Lower leg skin (tissue), 4 donors: ENCODE measurements around the gene CBY2. TPM values are rescaled to one million over a fixed set of nuclear protein-coding genes. Genes with fewer than 3 reads are reported as not detected.

Source experiments
- DNase-seq, 2 donors: peaks; one replicate each; pipeline ENCODE4 v3.0.0-alpha.2; 2019; ENCODE audit warnings: low spot score in 2 of 2
- H3K4me3 ChIP-seq: fragments of 200-600 bp; sonication (generic); 2 replicates; pipeline ENCODE4 v1.5.1; 2017; ENCODE audit warnings: mild to moderate bottlenecking, low read depth; ENCODE audit not compliant: poor library complexity, severe bottlenecking
- POLR2A ChIP-seq, 2 donors: fragments of 450-650 bp; IDR thresholded peaks; one replicate each; pipeline ENCODE4 v1.6.1; 2016 to 2017; ENCODE audit warnings: antibody characterized with exemption in 2 of 2, mild to moderate bottlenecking in 1 of 2, moderate library complexity in 1 of 2
- WGBS, 2 donors: methylation state at CpG; one replicate each; pipeline ENCODE4 v1.1.5; 2018; 5-methylcytosine and 5-hydroxymethylcytosine counted together
- intact Hi-C: fragments of 100-400 bp; cut with DNase I; formaldehyde crosslinking; loops from one replicate; pipeline ENCODE4 v1.15.0; 2023; ENCODE audit warnings: low total_unique reads
- total RNA-seq, 4 donors: library from RNA; depleted of rRNA; stranded (reverse); fragments of >200 nt; gene quantifications; one replicate each; pipeline ENCODE4 v1.1.0, GENCODE V29; 2016
- TF ChIP-seq, protein P1 (sequence below), 3 donors: fragments of 450-650 bp; IDR thresholded peaks; one replicate each; pipeline ENCODE4 v1.5.1; 2016; ENCODE audit warnings: antibody characterized with exemption in 3 of 3, mild to moderate bottlenecking in 3 of 3, moderate library complexity in 2 of 3

The CBY2 gene
- total RNA-seq, 4 donors from 2014 or later: 0.45 TPM; not detected in 3

DNA sequence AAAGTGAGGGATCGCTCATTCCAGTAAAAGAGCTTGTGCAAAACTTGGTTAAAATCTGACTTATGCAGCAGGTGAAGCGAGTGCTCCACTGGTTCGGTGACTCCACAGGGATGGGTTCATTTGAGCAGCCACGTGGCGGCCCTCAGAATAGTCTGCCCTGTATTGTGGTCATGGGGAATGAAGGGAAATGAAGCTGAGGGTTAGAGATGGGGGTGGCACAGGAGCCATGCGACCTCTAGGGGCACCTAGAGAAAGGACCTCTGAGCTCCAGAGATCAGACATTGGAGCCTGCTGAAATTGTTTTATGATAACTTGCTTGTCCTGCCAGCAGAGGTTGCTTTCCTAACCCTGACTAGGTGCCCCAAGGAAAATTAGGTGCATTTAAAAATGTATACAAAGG, 26.6 kb downstream of the CBY2 start:
- DNase-seq: peak in 1 of 2 donors; percentile 79
- TF ChIP-seq, protein P1, sequence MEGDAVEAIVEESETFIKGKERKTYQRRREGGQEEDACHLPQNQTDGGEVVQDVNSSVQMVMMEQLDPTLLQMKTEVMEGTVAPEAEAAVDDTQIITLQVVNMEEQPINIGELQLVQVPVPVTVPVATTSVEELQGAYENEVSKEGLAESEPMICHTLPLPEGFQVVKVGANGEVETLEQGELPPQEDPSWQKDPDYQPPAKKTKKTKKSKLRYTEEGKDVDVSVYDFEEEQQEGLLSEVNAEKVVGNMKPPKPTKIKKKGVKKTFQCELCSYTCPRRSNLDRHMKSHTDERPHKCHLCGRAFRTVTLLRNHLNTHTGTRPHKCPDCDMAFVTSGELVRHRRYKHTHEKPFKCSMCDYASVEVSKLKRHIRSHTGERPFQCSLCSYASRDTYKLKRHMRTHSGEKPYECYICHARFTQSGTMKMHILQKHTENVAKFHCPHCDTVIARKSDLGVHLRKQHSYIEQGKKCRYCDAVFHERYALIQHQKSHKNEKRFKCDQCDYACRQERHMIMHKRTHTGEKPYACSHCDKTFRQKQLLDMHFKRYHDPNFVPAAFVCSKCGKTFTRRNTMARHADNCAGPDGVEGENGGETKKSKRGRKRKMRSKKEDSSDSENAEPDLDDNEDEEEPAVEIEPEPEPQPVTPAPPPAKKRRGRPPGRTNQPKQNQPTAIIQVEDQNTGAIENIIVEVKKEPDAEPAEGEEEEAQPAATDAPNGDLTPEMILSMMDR (IDR thresholded peaks at IDR 0.05): no peak
- no peak for TF ChIP-seq POLR2A (IDR thresholded peaks at IDR 0.05)
- no peak overlapping the region for H3K4me3 ChIP-seq
- intact Hi-C loops: no loop called here
- WGBS, 2 donors: 75% methylated on average over 6 of the region's 6 CpGs

- TF ChIP-seq, protein P1 (IDR thresholded peaks at IDR 0.05): no peak
- no peak for TF ChIP-seq POLR2A (IDR thresholded peaks at IDR 0.05)
- 93 to 96% methylated on average over 3 of the region's 3 CpGs for WGBS, 2 donors
- no peak for DNase-seq
- no peak overlapping the region for H3K4me3 ChIP-seq
- intact Hi-C loops: no loop called here
Observed at GRCh38 chr13:45731455-45731854, 29.3 kb downstream of the CBY2 start.

DNA sequence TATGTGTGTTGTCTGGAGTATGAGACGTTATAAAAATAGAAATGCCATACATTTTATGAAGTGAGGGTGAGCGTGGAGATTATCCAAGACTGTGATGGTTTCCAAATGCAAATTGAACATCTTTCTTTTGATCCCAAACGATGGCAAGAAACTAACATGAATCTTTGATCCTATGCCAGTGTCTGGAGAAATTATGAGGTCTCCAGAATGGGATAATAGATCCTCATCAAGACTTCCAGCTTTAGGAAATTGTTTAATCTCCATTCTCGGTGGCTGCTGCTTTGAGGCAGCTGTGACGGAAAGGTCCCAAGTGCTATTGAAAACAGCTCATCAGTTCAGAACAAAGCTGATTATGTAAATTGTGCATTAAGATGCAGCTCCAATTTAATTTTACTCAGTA, 30.8 kb downstream of the CBY2 start:
- TF ChIP-seq, protein P1 (IDR thresholded peaks at IDR 0.05): no peak
- no peak for TF ChIP-seq POLR2A (IDR thresholded peaks at IDR 0.05)
- WGBS, 2 donors: 24 to 29% methylated on average over 5 of the region's 5 CpGs
- intact Hi-C loops: no loop called here
- no peak for DNase-seq
- no peak overlapping the region for H3K4me3 ChIP-seq

DNA sequence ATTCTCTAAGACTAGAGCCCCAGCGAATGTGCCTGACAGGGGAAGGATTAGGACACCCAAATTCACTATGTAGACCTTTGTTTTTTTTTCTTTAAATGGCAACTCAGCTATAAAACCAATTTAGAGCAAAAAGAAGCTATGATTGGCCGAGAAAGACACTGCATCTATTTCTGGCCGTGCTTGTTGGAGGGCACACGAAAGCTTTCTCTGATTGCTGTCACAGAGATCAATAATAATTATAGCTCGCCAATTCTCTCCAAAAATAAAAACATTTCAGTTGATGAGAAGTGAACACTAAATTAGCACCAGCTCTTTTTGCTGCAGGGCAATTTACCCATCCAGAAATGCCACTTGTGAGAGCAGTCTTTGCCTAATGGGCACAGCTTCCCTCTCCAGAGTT, 31.2 kb downstream of the CBY2 start:
- intact Hi-C loops: no loop called here
- WGBS, 2 donors: 45 to 60% methylated on average over 5 of the region's 5 CpGs
- H3K4me3 ChIP-seq: no peak overlapping the region
- peak in 1 of 2 donors; percentile 23 for DNase-seq
- TF ChIP-seq POLR2A (IDR thresholded peaks at IDR 0.05): no peak
- TF ChIP-seq, protein P1 (IDR thresholded peaks at IDR 0.05): no peak

DNA sequence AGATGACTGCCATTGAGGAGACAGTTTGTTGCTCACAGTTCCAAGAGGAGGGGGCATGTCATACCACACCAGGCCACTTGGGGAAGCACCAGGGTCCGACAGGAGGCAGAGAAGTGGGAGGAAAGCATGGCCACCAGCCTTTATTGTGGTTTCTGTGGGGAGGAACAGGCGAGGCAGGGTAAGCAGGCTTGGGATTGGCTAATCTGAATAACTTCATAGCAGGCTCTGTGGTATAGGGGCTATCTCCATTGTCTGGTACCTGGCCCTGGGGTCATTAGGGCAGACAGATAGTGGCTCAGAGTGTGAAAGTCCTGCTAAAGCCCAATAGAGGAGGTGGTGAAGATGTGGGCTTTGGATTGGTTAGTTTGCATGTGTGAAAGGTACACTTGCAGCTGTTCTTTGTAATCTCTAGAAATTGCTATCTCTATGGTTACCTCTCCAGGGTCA, 35.5 kb downstream of the CBY2 start:
- intact Hi-C loops: no loop called here
- H3K4me3 ChIP-seq: no peak overlapping the region
- 47 to 49% methylated on average over 2 of the region's 2 CpGs for WGBS, 2 donors
- no peak for DNase-seq
- TF ChIP-seq POLR2A (IDR thresholded peaks at IDR 0.05): no peak
- TF ChIP-seq, protein P1 (IDR thresholded peaks at IDR 0.05): no peak

GRCh38 chr13:45742985-45743384, 40.9 kb downstream of the CBY2 start:
- intact Hi-C loops: no loop called here
- 92 to 93% methylated on average over 5 of the region's 5 CpGs for WGBS, 2 donors
- no peak overlapping the region for H3K4me3 ChIP-seq
- DNase-seq: no peak
- TF ChIP-seq, protein P1 (IDR thresholded peaks at IDR 0.05): no peak
- TF ChIP-seq POLR2A (IDR thresholded peaks at IDR 0.05): no peak
